CD1c-positive myeloid dendritic cell (primary cell): Measurements from ENCODE around the gene TFE3.

Source experiments
- DNase-seq: peaks from one replicate; pipeline ENCODE4 v3.0.0-alpha.2; 2016; ENCODE audit errors: extremely low spot score

Gene TFE3

GRCh38 chrX:49060914-49061313 lies 17.8 kb upstream of the TFE3 start:
- no peak for DNase-seq

DNA sequence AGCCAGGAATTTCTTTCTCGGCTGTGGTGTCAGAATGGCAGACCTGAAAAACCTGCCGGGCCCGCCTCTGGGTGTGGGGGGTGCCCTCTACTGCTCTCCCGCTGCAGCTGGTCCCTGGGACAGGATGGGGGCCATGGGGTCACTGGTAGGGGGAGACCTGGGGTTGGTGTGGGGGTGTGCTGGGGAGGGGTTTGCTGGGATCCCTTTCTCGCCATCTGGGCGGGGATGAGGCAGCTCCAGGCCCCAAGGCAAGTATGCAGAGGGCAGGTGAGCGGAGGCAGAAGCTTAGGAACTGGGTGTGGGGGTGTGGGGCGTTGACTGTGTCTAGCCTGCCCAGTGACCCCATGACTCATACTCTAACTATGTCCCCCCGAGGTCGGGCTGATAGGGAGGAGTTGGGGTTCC lies 16.5 kb upstream of the TFE3 start:
- no peak for DNase-seq

- no peak for DNase-seq
Measured at GRCh38 chrX:49059201-49059600, 16.0 kb upstream of the TFE3 start.

- no peak for DNase-seq
Measured at GRCh38 chrX:49058794-49059193, 15.6 kb upstream of the TFE3 start, which contains the start of gene CCDC120. Gene CCDC120, plus strand, starts transcription at chrX:49058999. Its CDS starts 3,043 bp downstream, at chrX:49062042.

DNA sequence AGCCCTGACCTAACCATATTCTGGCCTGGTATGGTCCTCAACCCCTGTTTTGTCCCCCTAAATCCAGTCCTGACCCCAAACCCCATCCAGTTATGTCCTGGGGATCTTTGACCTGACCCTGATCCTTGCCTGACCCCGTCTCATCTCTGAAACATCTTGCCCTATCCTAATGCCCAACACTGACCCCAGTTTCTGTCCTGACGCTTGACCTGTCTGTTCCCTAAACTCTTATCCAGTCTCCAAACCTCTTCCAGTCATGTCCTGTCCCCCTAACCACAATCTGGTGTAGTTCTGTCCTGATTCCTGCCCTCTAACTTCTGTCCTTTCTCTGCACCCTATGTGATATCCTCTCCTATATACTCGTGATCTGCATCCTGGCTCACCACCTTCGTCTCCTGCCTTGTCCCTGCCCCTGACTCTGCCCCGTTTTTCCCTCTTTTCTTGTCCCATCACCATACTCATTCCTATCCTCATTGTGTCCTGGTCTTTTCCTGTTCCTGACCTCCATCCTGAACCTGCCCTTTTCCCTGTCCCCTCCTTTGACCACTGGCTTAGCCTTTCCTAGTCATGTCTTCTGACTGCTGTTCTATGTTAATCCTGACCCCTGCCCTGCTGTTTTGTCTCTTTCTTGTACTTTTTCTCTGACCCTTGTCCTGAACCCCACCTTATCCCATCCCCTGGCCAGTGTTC lies 11.1 kb upstream of the TFE3 start:
- no peak for DNase-seq

GRCh38 chrX:49053223-49054072 lies 10.3 kb upstream of the TFE3 start:
- DNase-seq, result peak; percentile 42

DNA sequence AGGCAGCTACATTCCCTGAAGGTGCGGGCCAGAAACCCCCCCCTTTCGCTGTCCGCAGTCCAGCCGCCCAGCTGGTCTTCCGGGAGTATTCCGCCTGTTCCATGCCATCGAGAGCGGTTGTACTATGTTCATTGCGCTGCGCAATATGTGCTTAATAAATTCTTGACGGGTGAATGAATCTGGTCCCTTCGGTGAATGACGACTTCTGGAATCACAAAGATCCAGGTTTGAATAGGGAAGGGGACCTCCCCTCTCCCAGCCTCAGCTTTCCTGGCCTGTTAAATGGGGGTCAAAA lies 777 bp upstream of the TFE3 start:
- DNase-seq, result no peak

DNA sequence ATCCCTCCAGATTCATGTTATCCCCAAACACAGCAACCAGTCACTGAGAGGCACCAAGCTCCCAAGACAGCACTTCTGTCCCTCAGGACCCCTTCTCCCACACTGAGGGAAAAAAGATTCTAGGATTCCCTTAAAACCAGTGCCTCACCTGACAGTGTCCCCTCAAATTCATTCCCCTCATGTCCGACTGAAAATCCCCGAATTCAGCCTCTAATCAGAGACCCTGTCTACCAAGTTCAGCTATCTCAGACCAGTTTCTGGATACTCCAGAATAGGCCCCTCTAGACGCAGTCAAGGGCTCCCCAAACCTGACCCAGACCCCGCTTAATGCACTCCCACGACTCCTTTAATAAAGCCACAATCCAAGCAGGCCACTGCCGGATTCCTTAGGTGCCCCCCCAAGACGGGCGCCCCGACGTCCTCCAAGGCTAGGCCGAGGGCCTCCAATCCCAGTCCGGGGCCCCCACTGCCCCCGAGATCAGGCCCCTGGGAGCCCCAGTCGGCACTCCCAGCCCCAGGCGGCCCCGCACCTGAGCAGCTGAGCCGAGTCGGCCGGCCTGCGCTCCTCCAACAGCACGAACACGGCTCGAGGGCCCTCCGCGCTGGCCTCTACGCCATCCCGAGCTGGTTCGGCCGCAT lies 457 bp downstream of the TFE3 start:
- DNase-seq, result peak; percentile 1

DNA sequence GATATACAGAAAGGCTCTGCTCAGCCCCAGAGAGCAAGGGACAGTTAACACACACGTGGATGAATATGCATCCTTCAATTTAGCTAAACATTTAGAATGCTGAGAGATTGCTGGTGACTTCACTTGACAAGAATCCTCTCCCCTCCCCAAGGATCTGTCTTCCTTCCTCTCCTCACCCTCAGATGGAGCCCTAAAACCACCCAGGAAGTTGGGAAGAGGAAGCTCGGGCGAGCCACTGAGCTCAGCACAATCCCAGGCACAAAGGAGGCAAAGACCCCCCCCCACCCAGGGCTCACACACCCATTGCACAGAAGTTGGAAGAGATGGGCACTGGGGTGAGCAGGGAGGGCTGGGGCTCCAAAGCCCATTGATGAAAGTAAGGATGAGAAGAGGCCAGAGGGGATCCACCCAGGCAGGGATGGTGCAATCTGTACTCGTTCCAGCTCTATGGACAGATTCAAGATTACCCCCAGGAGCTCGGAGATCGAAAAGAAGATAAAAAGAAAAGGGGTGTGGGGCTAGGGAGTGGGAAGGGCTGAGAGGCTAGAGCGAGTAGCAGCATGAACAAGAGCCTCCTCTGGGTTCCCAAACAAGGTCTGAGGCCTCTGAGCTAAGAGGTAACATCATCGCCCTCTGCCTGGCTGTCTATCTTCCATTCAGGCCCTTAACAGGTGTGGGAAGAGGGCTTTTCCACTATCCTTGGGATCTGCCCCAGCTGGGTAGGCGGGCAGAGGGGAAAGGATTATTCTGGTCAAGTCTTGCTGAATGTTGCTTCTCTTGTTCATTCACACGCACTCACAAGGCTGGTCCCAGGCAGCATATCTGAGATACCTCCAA lies 1.2 kb downstream of the TFE3 start:
- DNase-seq, result peak; percentile 29

GRCh38 chrX:49040376-49040955 lies 2.7 kb downstream of the TFE3 start:
- DNase-seq, result no peak

DNA sequence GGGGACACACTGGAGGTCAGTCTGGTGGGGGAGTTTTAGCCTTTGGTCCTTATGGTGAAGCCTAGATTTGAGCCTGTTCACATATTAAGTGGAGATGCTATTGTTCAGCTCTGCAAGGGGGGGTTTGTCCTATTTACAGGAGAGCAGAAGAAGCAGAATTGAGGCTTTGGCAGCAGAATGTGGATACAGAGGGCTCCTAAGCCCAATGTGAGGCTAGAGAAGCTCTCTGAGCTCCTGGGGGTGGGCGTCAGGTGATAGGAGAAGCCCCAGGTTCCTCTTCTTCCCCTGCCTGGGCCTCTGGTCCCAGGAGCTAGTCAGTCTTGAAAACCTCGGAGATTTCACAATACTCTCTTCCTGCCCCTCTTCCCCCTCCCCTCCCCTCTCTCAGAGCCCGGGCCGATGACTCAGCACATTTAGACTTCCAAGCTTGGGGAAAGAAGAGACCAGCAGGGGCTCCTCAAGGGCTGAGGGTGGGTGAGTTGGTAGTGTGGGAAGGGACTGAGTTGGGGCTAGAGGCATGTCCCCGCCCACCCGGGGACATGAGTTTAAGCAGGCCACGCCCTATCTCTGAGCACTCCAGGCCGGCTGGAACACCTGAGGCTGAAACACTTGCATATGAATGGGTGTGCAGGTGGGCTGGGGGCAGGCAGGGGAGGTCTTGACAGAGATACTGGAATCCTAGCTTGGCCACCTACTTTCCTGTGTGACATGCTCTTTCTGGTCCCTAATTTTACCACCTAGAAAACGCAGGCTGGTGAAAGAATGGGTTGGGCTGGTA lies 3.4 kb downstream of the TFE3 start:
- peak; percentile 73 for DNase-seq

- DNase-seq, result no peak
Measured at GRCh38 chrX:49037883-49038475, 5.2 kb downstream of the TFE3 start.

- DNase-seq, result no peak
Measured at GRCh38 chrX:49030283-49030682, 12.9 kb downstream of the TFE3 start.

GRCh38 chrX:49029876-49030275 lies 13.3 kb downstream of the TFE3 start:
- no peak for DNase-seq

GRCh38 chrX:49019599-49020249 lies 23.4 kb downstream of the TFE3 start:
- DNase-seq, result no peak

- no peak for DNase-seq
Measured at GRCh38 chrX:49019050-49019449, 24.1 kb downstream of the TFE3 start.

- DNase-seq, result no peak
Measured at GRCh38 chrX:49003696-49004095, 39.5 kb downstream of the TFE3 start.

GRCh38 chrX:49002091-49002935 lies 40.8 kb downstream of the TFE3 start, which contains the start of gene GRIPAP1:
Gene GRIPAP1, minus strand, starts transcription at chrX:49002264. Its CDS starts 35 bp downstream, at chrX:49002229.
- peak; percentile 88 for DNase-seq
